Cardiac fibroblast (primary cell): ENCODE results near the gene PPP1R1B.

Experiments
- DNase-seq, 2 donors: peaks; one replicate each; pipeline versions ENCODE4 v3.0.0 to v3.0.0-alpha.2; 2010; ENCODE audit warnings: low read depth in 2 of 2
- H3K4me3 ChIP-seq, 2 donors: replicated peaks in 1 of 2; 1 replicate in 1 of 2; 2 replicates in 1 of 2; pipeline ENCODE4 v1.5.1; 2011; ENCODE audit warnings: low read depth in 2 of 2, low read length in 2 of 2, mild to moderate bottlenecking in 2 of 2, moderate library complexity in 1 of 2
- TF ChIP-seq, protein P1 (sequence below): IDR thresholded peaks from one replicate; pipeline ENCODE4 v1.5.1; 2011; ENCODE audit warnings: low read depth, mild to moderate bottlenecking, low read length, inconsistent platforms

The PPP1R1B gene

DNA sequence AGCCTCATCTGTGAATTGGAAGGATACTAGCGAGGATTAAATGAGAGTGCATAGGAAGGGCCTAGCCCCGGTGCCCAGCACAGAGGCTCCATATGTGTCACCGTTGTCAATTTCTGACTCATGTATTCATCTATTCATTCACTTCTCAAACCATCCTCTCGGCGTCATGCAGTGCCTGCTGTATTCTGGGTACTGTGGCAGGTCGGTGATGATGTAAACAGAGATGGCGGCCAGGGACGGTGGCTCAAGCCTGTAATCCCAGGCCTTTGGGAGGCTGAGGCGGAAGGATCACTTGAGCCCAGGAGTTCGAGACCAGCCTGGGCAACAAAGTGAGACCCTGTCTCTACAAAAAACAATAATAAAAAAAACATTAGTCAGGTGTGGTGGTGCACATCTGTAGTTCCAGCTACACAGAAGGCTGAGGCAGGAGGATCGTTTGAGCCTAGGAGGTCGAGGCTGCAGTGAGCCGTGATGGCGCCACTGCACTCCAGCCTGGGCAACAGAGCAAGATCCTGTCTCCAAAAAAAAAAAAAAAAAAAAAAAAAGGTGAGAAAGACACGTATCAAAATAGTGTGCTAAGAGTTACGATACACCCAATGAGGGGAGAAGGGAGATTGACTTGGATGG, 4.3 kb upstream of the PPP1R1B start:
- DNase-seq: no peak
- no peak overlapping the region for H3K4me3 ChIP-seq

DNA sequence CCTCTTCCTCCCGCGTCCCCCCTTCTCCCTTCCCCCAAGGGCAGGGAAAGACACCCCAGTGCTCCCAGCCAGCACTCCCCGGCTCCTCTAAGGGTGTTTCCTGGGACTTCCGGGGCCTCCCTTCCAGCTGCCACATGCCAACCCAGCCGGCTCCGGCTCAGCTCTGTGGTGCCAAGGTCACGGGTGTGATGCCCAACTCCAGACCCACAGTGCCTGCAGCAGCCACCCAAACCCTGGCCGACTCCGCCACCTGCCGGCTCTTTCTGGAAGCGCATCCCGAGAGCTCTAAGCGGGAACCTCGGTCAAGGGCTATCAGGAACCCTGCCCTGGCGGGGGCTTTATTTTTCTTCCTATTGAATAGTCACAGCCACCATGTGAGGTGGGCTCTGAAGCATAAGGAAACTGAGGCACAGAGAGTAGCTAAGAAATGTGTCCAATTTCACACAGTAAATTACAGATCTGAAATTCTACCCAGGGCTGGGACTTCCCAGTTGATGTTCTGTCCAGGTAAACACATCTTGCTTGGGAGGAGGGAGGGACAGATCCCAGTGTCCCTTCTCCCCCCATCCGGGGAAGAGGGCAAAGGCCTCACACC, 3.3 kb upstream of the PPP1R1B start:
- DNase-seq: peak; percentile 66 to 70
- TF ChIP-seq, protein P1, sequence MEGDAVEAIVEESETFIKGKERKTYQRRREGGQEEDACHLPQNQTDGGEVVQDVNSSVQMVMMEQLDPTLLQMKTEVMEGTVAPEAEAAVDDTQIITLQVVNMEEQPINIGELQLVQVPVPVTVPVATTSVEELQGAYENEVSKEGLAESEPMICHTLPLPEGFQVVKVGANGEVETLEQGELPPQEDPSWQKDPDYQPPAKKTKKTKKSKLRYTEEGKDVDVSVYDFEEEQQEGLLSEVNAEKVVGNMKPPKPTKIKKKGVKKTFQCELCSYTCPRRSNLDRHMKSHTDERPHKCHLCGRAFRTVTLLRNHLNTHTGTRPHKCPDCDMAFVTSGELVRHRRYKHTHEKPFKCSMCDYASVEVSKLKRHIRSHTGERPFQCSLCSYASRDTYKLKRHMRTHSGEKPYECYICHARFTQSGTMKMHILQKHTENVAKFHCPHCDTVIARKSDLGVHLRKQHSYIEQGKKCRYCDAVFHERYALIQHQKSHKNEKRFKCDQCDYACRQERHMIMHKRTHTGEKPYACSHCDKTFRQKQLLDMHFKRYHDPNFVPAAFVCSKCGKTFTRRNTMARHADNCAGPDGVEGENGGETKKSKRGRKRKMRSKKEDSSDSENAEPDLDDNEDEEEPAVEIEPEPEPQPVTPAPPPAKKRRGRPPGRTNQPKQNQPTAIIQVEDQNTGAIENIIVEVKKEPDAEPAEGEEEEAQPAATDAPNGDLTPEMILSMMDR: peak; percentile 94

More for the DNA sequence above, 4.3 kb upstream of the PPP1R1B start:
- TF ChIP-seq, protein P1: no peak

DNA sequence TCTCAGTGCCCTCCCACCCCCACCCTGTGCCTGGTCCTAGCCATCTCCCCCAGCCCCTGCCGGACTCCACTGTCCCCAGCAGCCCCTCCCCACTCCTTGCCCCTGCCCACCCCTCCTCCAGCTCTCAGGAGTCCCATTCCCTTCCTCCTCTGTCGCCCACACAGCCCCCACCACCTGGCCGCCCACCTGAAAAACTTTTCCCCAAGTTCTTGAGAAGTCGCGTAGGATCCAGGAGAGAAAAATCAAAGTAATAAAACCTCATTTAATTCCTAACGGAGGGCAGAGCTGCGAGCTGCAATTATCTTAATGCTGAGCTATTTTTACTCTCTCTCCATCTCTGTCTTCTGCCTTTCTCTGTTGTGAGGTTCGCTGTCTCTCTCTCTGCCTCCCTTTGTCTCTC, 2.4 kb upstream of the PPP1R1B start:
- TF ChIP-seq, protein P1: no peak
- no peak overlapping the region for H3K4me3 ChIP-seq
- no peak for DNase-seq

More for the DNA sequence above, 3.3 kb upstream of the PPP1R1B start:
- no peak overlapping the region for H3K4me3 ChIP-seq

DNA sequence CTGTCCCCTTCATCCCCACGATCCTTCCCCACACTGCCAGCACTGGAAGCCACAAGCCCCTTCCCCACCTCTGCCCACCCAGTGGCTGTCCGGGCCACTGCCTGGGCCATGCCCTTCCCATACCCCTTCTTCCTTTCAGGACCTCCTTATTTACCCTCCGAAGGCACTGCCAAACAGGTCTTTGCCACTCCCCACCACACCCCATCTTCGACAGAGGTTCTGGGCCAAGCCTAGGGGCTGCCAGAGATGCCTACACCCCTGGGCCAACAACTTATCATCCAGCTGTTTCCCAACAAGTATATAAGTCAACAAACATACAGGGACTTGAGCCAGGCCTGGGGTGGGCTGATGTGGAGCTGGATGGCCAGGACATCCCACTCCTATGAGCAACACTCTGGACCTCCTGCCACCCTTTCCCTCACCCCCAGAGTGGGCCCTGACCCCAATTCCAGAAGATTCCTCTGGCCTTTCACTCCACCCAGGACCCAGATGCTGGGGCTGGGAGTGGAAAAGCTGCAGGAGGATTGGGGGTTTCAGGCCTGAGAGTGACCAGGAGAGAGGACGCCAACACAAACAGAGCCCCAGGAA, 1.5 kb upstream of the PPP1R1B start:
- TF ChIP-seq, protein P1: no peak
- no peak overlapping the region for H3K4me3 ChIP-seq
- DNase-seq: peak in 1 of 2 donors; percentile 74

DNA sequence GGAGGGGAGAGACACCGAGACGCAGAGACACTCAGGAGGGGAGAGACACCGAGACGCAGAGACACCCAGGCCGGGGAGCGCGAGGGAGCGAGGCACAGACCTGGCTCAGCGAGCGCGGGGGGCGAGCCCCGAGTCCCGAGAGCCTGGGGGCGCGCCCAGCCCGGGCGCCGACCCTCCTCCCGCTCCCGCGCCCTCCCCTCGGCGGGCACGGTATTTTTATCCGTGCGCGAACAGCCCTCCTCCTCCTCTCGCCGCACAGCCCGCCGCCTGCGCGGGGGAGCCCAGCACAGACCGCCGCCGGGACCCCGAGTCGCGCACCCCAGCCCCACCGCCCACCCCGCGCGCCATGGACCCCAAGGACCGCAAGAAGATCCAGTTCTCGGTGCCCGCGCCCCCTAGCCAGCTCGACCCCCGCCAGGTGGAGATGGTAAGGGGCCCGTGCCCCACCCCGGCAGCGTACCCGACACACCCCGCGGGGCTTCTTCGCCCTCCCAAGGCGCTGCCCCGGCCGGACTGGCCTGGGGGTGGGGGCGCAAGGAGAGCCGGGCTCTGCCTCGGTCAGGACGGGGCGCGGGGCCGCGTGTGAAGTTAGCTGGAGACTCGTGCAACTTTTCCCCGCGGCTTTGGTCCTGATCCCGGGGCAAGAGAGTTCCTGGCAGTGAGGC, 427 bp downstream of the PPP1R1B start:
- peak overlapping the region; percentile 10 to 44 for H3K4me3 ChIP-seq
- DNase-seq: no peak
- TF ChIP-seq, protein P1: no peak

DNA sequence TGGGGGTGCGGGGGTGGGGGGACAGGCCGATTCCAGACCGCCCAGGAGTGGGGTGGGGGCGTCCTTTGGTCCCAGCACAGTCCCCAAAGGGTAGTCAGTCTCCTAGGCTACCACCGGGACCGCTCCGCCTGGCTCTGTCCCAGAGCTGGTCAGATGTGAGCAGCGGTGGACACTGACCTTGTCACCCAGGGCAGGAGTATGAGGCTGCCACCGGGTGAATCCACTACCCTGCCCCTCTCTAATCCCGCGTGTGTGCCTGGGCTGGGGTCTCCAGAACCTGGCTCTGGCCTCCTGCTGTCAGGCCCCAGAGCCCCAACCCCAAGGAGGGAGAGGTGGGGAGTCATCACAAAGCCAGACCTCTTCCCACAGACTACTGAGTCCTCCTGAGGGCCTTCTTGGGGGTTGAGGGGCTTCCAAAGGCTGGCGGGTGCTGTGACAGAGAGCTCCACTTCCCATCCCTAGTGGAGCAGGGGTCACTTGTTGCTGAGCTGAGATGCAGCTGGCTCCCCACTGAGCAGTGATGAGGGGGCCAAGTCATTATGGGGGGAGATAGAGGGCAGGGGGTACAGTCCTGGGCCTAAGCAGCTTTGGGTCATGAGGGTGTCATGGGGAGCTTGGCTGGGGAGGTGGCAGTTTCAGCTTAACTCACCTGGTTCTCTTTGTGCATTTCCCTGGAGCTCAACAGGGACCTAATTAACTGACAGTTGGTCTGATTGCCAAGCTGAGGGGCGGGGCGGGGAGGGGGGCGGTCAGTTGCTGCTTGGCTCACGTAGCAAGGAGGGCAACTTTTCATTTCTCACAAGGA, 1.2 kb downstream of the PPP1R1B start:
- TF ChIP-seq, protein P1: no peak
- DNase-seq: no peak
- no peak overlapping the region for H3K4me3 ChIP-seq
